ENCODE results near the gene SUGCT.

DNA sequence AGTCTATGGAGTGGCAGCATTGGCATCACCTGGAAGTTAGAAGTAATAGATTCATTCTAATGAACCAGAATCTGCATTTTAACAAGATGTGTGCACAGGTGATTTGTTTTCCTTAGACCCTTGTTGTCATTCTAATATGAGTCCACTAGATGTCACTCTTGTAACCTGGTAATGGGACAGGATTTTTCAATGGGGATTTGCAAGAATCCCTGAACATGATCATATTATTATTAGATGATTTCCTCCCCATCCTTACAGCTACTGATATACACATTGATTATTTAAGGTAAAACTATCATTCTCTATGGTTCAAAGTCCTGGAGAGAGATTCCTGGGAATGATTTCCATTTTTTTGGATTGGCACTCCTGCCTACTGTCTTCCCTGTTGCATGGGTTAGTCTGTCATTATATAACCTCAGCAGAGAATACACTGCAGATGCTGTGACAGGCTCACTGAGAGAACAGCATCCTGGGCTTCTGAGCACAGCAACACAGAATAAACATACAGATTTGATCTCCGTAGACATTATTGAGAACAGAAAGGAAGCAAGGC lies 194.9 kb downstream of the SUGCT start:
- no peak for TF ChIP-seq ZNF274 (IDR thresholded peaks at IDR 0.05; ENCODE audit: borderline replicate concordance, extremely low read depth, low read length)
- TF ChIP-seq POLR2A (IDR thresholded peaks at IDR 0.05; ENCODE audit: control extremely low read depth in 1 of 2, low read depth in 2 of 2, low read length in 2 of 2), result no peak
- TF ChIP-seq, protein P1, sequence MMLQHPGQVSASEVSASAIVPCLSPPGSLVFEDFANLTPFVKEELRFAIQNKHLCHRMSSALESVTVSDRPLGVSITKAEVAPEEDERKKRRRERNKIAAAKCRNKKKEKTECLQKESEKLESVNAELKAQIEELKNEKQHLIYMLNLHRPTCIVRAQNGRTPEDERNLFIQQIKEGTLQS (IDR thresholded peaks at IDR 0.05; ENCODE audit: insufficient read depth, low read depth, low read length), result no peak
- TF ChIP-seq, protein P2, sequence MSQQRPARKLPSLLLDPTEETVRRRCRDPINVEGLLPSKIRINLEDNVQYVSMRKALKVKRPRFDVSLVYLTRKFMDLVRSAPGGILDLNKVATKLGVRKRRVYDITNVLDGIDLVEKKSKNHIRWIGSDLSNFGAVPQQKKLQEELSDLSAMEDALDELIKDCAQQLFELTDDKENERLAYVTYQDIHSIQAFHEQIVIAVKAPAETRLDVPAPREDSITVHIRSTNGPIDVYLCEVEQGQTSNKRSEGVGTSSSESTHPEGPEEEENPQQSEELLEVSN (IDR thresholded peaks at IDR 0.05), result no peak
- TF ChIP-seq, protein P3, sequence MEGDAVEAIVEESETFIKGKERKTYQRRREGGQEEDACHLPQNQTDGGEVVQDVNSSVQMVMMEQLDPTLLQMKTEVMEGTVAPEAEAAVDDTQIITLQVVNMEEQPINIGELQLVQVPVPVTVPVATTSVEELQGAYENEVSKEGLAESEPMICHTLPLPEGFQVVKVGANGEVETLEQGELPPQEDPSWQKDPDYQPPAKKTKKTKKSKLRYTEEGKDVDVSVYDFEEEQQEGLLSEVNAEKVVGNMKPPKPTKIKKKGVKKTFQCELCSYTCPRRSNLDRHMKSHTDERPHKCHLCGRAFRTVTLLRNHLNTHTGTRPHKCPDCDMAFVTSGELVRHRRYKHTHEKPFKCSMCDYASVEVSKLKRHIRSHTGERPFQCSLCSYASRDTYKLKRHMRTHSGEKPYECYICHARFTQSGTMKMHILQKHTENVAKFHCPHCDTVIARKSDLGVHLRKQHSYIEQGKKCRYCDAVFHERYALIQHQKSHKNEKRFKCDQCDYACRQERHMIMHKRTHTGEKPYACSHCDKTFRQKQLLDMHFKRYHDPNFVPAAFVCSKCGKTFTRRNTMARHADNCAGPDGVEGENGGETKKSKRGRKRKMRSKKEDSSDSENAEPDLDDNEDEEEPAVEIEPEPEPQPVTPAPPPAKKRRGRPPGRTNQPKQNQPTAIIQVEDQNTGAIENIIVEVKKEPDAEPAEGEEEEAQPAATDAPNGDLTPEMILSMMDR (IDR thresholded peaks at IDR 0.05; ENCODE audit: control extremely low read depth in 1 of 3, insufficient read depth in 1 of 3, low read depth in 1 of 3, low read length in 3 of 3), result peak in 2 of 3 experiments; percentile 49 to 57; a peak in 2 of 4 replicates
- no peak for TF ChIP-seq CEBPB (IDR thresholded peaks at IDR 0.05; ENCODE audit: low read depth, low read length)
- no peak for TF ChIP-seq POLR2AphosphoS5 (IDR thresholded peaks at IDR 0.05; ENCODE audit: low read depth, low read length)
- no peak for TF ChIP-seq CBX5 (IDR thresholded peaks at IDR 0.05; ENCODE audit: low read depth, low read length)
- TF ChIP-seq, protein P4, sequence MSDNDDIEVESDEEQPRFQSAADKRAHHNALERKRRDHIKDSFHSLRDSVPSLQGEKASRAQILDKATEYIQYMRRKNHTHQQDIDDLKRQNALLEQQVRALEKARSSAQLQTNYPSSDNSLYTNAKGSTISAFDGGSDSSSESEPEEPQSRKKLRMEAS (IDR thresholded peaks at IDR 0.05), result no peak
- no peak for TF ChIP-seq BACH1 (IDR thresholded peaks at IDR 0.05; ENCODE audit: low read length)
- TF ChIP-seq JUN (IDR thresholded peaks at IDR 0.05; ENCODE audit: low read depth, low read length), result no peak
- TF ChIP-seq SUZ12 (IDR thresholded peaks at IDR 0.05; ENCODE audit: low read length), result no peak
- TF ChIP-seq CREB1 (IDR thresholded peaks at IDR 0.05), result no peak
- no peak for TF ChIP-seq TCF12 (IDR thresholded peaks at IDR 0.05; ENCODE audit: low read depth, low read length)
